SU-DHL-6 (cell line): ENCODE measurements around the gene TNFRSF1B.

Source experiments
- EZH2phosphoT487 ChIP-seq: fragments of 200-600 bp; sonication (generic), shearing (Covaris generic); conservative IDR thresholded peaks from 2 replicates; pipeline ENCODE4 v1.6.1; 2018; ENCODE audit warnings: mild to moderate bottlenecking, antibody characterized with exemption, low read length, moderate library complexity, mixed read lengths
- TF ChIP-seq, protein P1 (sequence below): fragments of 200-600 bp; sonication (generic); IDR thresholded peaks from one replicate; pipeline ENCODE4 v1.5.1; 2017; ENCODE audit warnings: antibody characterized with exemption, mild to moderate bottlenecking, low read length, moderate library complexity; ENCODE audit not compliant: insufficient read depth, poor library complexity, severe bottlenecking

- TF ChIP-seq, protein P1, sequence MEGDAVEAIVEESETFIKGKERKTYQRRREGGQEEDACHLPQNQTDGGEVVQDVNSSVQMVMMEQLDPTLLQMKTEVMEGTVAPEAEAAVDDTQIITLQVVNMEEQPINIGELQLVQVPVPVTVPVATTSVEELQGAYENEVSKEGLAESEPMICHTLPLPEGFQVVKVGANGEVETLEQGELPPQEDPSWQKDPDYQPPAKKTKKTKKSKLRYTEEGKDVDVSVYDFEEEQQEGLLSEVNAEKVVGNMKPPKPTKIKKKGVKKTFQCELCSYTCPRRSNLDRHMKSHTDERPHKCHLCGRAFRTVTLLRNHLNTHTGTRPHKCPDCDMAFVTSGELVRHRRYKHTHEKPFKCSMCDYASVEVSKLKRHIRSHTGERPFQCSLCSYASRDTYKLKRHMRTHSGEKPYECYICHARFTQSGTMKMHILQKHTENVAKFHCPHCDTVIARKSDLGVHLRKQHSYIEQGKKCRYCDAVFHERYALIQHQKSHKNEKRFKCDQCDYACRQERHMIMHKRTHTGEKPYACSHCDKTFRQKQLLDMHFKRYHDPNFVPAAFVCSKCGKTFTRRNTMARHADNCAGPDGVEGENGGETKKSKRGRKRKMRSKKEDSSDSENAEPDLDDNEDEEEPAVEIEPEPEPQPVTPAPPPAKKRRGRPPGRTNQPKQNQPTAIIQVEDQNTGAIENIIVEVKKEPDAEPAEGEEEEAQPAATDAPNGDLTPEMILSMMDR = no peak
- no peak for TF ChIP-seq EZH2phosphoT487
These were observed 34.8 kb downstream of the TNFRSF1B start for GRCh38 chr1:12201352-12202189.
